GM19351 (cell line): ENCODE data around the gene ATF7IP.

Source experiments
- ATAC-seq: cut with Tn5 transposase; IDR thresholded peaks from one replicate; pipeline ENCODE4 v1.9.1; 2021; ENCODE audit warnings: mild to moderate bottlenecking, moderate library complexity; ENCODE audit not compliant: unreplicated experiment

Gene ATF7IP

DNA sequence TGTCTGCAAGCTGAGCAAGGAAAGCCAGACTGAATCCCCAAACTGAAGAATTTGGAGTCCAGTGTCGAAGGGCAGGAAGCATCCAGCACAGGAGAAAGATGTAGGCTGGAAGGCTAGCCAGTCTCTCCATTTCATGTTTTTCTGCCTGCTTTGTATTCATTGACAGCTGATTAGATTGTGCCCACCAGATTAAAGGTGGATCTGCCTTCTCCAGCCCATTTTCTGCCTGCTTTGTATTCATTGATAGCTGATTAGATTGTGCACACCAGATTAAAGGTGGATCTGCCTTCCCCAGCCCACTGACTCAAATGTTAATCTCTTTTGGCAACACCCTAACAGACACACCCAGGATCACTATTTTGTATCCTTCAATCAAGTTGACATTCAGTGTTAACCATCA is 116.9 kb downstream of the ATF7IP start:
- ATAC-seq = no peak

DNA sequence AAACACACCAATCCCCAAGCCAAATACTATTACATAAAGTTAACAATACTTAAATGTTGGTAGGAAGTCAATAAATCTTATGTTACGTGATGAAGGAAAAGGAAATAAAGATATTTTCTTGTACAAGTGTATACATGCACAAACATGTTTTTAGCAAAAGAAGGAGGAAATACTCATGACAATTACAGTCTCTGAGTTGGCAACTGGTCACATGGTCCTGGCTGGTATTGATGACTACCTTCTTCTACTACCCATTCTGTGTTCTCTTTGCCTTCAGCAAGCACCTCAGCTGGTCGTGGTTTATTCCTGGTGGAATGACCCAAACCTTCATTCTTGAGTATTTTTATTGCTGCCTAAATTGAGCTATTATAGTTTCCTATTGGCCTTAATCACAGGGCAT is 117.4 kb downstream of the ATF7IP start:
- no peak for ATAC-seq

DNA sequence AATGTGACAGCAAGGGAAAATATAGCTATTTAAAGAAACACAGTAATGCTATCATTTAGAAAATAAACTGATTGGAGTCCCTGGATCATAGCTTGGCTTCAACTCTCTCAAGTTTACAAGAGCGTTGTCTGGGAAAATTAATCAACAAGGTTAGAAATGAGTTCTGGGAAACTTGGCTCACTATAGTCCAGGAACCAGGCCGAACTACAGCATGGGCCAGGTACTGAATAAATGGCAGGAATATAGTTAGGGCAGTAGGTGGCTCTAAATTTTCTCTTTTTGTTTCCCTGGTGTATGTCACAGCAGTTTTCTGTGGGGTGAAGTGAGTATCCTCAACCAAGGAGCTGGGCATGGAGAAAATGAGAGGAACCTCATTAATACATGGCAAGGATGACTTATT is 129.8 kb downstream of the ATF7IP start:
- no peak for ATAC-seq

- ATAC-seq = no peak
These were observed 140.4 kb downstream of the ATF7IP start for GRCh38 chr12:14505626-14506596.

DNA sequence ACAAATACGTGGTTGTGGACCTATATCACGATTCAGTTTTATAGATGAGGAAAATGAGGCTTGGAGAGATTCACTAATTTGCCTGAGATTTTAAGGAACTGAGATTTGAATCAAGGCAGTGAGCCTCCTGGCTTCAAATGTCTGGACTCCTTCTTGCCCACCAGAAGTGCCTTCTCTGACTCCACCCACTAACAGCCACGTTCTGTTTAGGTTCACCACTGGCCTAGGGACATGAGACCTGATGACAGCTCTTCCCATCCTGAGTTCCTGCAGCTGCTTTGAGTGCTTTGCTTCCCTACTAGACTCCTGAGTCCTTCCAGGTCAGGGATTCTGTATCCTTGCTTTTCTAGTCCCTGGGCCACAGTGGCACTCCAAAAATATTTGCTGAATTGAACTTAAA is 145.1 kb downstream of the ATF7IP start:
- ATAC-seq = no peak

DNA sequence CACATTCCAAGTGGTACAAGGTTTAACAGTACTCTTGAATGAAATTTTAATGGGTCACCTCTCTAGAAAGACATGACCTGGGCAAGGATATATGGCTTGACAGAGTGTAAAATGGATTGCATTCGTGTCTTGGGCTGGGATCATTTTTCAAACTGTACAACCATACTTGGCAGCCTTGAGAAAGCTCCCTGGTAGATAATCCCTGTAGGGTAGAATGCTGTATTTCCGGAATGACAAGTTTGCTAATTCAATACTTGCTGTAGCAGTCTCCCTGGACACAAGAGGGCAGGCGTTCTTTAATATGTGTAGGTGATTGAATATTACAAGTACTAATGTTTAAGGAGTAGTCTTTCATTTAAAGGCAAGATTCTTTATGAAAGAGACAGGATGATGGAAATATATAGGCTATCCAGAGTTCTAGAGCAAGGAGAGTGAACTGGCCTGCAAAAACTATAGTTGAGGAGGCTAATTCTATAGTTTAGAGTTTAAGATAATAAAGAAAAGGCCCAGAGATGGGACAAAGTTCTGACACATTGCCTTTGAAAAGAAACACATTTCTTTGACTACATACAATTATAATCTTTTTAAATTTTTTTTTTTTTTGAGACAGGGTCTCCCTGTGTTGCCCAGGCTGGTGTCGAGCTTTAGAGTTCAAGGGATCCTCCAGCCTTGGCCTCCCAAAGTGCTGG is 148.8 kb downstream of the ATF7IP start:
- no peak for ATAC-seq

GRCh38 chr12:14514946-14515345 is 149.5 kb downstream of the ATF7IP start:
- ATAC-seq = no peak

- ATAC-seq = no peak
These were observed 156.3 kb downstream of the ATF7IP start for GRCh38 chr12:14521822-14522221.

DNA sequence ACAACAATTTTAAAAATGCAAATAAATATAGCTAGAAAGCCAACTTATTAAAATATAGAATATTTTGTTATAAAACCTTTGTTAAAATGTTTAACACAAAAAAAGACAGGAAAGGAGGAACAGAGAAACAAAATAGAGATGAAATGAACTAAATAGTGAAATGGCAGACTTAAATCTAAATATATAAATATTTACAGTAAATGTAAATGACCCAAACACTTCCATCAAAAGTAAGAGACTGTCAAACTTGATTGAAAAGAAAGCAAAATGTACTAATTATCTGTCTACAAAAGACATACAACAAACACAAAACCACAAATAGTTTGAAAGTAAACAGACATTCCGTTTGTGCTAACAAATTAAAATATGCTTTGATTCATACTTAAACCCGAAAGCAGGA is 160.5 kb downstream of the ATF7IP start:
- no peak for ATAC-seq

DNA sequence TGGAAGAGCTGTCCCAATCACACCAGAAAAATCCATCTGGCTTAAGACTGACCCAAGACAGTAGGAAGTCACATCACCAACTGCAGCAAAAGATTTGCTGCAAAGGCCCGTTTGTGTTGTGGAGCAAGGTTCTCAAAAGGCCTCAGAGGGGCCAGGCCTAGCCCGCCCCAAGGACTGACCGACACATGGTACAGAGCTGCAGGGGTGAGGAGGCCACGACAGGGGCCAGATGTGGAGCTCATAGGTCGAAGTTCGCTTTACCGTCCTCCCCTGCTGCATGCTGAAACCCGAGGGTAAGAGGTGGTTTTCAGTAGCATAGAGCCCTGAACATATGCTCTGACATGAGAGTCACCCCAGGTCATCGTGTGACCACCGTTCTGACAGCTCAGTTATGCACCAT is 166.7 kb downstream of the ATF7IP start:
- no peak for ATAC-seq

- no peak for ATAC-seq
These were observed 171.6 kb downstream of the ATF7IP start for GRCh38 chr12:14537088-14537487.

DNA sequence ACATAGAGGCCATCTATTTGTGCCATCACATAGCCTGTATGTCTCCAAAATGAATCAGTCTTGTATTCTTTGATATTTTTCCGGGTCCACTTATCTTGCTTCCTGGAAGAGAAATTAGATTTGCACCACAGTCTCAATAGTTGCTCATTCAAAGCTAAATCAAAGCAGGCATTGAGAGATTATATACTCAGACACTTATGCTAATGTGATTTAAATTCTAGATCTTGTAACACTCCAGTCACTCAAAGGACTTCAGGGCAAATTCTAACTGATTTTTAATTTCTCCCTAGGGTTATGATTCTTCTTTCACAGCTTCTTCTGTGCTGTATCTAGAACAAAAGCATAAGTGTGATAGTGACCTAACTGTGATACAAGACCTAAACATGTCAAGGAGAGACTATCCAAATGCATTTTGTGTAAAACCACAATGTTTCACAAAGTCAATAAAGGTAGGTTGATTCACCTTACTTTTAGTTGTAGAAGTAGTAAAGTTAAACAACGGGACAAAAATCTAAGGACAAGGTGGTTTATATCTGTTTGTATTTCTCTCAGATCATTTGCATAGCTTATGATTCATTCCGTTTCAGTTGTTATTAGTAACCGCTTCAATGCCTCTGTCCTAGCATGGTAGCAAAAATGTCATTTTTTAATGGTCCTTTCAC is 175.4 kb downstream of the ATF7IP start:
- peak; percentile 85 for ATAC-seq

- no peak for ATAC-seq
These were observed 180.0 kb downstream of the ATF7IP start for GRCh38 chr12:14545144-14546124.

GRCh38 chr12:14547571-14547970 is 182.1 kb downstream of the ATF7IP start:
- ATAC-seq = no peak

DNA sequence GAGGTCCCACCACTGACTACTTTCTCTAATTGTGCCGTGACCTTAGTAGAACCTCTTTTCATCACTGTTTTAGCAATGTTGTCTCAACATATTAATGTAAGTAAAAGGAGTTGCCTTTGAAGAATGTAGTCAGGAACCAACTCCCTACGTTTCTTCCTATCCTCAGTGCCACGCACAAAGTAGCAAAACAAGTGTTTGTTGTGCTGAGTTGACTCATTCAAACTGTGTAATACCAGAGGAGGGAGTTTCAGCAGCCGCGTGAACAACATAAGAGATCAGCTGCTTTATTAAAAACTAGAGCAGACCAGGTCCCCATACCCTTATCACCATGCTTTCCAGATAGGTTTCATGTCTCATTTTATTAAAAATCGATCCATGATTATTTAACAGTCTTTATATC is 183.1 kb downstream of the ATF7IP start:
- no peak for ATAC-seq
